GM18502 (cell line): ENCODE measurements around the gene CARD11.
"Not testable (repeated sequence)": the region's sequence is repeated elsewhere in the genome, so short reads cannot be mapped to it uniquely, and the experiment has no call there.

Experiments
- ATAC-seq: cut with Tn5 transposase; IDR thresholded peaks from one replicate; pipeline ENCODE4 v1.9.1; 2021; ENCODE audit warnings: mild to moderate bottlenecking; ENCODE audit not compliant: unreplicated experiment, poor library complexity

CARD11 gene

DNA sequence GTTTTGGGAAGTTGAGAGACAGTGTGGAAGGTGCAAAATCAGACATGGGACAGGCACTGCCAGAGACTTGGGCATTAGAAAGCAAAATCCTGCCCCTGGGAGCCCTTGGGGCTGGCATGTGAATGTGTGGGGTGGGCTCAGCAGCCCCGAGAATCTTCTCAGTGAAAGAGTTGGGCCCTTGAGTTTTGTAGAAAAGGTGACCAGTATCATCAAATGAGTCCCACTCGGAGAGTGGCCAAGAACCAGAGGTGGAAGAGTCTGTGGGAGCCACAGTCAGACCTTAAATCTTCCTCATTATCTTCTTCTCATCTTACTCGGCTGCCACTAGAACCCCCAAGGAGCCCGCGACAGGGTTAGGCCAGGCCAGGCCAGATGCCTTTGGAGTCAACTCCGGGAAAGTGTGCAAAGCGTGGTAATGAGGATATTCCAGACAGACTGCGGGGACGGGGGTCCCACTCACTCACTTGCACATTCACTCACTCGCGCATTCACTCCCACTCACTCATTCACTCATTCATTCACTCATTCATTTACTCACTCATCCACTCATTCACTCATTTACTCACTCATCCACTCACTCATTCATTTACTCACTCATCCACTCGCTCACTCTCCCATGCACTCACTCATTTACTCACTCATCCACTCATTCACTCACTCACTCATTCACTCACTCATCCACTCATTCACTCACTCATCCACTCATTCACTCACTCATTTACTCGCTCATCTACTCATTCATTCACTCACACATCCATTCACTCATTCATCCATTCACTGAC, 74.9 kb downstream of the CARD11 start:
- ATAC-seq, result no peak

DNA sequence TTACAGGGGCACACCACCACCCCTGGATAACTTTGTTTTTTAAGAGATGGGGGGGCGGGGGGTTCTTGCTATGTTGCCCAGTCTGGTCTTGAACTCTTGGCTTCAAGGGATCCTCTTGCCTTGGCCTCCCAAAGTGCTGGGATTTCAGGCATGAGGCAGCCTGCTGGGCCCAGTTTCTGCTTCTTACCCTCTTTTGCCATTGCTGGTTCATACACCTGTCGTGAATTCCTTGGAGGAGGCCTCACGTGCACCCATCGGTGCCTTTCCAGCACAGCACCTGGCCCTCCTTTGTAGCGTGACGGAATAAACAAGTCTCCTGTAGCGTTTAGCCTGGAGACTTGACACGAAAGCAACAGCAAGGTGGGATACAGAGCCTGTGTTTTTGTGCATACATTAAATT, 75.5 kb downstream of the CARD11 start:
- ATAC-seq, result no peak

DNA sequence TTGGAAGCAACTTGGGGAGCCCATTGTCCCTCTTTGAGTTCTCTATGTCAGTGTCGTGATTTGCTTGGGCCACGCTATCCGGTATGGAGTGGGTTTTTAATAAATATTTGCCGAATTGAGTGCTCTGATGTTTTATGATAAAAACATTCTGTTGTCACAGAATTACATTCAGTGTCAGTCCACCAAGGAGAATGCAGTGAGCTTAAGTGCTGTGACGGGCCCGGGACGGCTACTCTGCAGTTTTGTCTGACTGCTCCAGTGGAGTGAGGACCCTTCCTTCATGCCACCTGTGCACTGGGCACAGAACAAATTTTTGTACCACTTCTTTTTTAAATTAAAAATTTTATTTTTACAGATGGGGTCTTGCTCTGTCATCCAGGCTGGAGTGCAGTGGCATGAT, 76.0 kb downstream of the CARD11 start:
- ATAC-seq, result no peak

DNA sequence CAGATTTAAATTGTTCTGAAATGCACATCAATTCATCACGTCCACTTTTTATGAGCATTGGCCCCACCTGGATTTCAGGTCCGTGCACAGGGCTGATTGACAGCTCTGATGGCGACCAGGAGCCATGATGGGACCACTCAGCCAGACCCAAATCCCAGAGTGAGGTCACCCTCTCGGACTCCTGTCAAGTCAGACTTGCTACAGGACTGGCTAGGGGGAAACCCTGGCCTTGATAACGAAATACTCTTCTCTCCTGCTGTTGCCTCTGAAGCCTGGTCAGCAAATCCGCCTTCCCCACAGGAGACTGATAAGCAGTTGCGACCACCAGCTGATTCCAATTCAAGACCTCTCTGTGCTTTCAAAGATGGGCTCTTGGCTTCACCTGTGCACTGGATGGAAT, 76.4 kb downstream of the CARD11 start:
- ATAC-seq, result no peak

DNA sequence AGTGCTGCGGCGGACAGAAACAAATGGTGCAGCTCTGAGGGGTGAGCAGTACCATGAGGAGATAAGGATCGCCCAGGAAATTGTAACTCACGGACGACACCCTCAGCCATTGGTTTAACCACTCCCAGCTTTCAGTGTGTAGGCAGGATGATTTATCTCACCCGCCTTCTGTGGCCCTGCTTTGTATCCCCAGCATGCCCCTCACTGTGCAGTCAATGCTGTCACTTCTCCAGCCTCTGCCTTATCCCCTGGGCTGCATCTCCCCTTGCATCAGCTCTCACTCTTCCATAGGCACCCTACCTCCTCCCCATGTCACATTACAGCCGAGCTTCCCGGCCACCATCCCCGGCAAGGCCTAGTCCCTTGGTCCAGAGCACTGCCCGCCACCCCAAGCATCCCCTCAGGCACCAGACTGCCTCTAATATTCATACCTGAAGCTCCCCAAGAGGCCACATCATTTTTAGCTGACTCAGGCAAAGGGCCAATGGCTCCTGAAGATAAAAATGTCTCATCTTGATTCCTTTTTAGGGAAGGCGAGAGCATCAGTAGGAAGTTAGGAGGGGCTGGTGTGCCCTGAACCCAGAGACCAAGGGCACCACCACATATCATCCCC, 77.1 kb downstream of the CARD11 start:
- no peak for ATAC-seq

DNA sequence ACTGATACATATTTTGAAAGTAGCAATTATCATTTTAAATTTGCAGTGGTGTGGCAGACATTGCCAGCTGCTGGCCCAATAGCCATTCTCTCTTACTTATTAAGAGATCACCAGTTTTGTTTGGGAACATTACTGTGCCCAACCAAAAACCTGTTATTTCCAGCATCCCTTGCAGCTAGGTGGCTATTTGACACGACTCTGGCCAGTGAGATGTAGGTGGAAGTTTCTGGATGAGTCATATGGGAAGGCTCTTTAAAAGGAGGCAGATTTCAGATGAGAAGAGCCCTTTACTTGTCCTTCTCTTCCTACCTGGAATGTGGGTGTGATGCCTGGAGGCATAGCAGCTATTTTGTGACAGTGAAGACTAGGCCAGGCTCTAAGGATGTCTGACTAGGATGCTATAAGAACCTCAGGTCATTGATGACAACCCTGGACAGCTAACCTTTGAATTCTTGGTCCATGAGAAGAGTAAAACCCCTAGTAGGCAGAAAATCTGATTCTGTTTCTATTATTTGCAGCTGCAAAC, 77.9 kb downstream of the CARD11 start:
- no peak for ATAC-seq

DNA sequence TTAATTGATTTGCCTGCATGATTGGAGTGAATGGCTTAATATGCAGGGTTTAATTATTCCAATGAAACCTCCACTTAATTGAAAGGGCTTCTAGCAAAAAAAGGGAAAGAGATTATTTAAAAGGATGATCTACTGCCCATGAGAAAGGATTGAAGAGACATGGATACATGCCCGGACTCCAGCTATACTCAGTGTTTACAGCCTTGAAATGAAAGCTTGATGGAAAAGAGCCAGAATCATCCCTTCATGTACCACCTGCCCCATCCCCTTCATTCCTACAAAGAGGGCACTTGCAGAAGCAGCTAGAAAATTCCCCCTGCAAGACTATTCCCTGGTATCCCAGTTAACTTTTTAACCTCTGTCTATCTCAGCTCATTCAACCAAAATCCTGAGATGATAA, 78.4 kb downstream of the CARD11 start:
- ATAC-seq, result no peak

DNA sequence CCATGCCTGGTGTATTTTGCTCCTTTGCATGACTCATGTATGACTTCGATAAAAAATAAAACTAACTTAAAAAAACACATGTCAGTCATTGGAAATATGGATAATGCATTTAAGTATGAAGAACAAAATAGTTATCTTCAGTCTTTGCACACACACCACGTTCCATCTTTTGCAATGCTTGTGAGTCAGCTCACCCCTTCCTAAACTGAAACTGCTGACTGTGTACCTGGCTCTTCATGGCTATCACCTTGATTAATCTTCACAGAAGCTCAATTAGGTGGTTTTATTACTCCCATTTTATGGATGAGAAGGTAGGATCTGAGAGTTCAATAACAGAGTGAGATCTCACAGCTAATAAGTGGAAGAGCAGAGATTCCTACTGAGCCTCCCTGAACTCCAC, 79.5 kb downstream of the CARD11 start:
- no peak for ATAC-seq

DNA sequence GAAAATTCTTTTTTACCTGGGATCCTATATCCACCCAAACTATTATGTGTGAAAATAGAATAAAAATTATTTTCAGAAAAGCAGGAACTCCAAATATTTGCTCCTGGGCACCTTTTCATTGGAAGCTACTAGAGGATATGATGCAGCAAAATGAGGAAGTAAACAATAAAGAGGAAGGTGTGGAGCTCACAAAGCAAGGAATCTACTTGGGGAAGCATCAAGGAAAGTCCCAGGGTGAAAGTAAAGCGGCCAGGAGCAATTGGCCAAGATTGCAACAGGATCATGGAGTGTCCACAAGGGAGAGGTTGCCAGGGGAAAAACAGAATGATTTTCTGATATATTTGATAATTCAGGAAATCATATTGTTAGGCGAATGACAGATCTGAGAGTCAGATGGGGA, 80.8 kb downstream of the CARD11 start:
- no peak for ATAC-seq

DNA sequence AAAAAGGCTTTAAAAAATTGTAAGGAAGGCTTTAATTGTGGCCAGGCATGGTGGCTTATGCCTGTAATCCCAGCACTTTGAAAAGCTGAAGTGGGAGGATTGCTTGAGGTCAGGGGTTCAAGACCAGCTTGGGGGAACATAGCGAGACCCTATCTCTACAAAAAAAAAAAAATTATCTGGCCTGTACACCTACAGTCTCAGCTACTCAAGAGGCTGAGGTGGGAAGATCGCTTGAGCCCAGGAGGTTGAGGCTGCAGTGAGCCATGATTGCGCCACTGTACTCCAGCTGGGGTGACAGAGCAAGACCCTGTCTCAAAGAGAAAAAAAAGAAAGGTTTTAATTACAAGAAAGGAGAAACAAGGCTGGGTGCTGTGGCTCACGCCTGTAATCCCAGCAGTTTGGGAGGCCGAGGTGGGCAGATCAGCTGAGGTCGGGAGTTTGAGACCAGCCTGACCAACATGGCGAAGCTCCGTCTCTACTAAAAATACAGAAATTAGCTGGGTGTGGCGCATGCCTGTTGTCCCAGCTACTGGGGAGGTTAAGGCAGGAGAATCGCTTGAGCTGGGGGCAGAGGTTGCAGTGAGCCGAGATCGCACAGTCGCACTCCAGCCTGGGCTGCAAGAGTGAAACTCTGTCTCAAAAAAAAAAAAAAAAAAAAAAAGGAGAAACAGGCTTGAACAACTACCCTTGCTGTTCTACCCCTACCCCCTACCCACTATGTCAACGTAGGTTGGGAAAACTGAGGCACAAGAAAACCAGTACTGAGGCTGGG, 83.7 kb downstream of the CARD11 start:
- no peak for ATAC-seq

DNA sequence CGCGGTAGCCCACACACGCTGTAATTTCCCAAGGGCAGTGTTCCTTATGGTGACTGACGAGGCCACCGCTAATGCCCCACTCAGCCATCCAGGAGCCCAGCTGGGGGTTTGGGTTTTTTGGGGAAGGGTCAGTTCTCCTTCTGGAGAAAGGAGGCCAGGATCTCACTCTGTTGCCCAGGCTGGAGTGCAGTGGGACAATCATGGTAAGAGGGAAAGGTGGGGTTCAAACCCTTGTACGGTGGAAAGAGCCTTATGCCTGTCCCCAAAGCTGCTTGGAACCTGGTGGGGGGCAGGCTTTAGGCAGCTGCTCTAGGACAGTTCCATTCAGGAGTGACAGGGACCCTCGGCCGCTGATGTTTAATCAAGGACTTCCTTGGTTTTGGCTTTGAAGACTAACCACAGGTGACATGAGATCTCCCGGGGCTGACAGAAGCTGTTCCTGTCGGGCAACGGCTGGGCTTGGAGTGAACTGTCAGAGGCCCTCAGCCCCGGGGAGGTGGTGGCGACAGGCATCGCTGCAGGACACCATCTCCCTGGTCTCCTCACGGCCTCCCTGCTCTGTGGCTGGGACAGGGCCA, 84.5 kb downstream of the CARD11 start:
- no peak for ATAC-seq

DNA sequence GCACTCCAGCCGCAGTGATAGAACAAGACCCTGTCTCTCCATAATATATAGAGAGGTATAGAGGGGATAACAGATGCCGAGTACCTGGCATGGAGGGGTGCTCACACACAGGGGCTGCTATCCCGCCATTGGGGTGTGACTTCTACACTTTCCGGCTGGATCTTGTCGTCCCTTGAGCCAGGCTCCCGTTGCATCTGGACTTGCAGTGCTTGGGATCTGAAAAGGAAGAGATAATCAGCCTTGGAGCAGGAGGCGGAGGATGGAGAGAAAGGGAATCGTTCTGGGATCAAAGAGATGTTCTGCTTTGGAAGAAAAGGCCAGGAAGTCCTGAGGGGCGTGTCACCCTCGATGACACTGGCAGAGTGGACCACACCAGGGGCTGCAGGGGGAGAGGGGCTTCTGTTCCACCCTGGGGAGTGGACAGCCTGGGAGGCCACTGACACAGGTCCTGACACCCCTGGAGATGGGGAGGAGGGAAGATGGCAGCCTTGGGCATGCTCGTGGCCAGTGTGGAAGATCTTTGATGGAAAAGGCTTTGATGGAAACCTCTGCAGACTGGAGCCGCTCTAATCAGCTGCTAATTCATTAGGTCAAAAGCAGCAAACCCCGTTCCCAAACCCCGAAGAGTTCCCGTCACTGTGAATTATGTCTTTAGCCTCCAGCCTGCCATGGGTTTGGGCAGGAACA, 85.1 kb downstream of the CARD11 start:
- no peak for ATAC-seq

DNA sequence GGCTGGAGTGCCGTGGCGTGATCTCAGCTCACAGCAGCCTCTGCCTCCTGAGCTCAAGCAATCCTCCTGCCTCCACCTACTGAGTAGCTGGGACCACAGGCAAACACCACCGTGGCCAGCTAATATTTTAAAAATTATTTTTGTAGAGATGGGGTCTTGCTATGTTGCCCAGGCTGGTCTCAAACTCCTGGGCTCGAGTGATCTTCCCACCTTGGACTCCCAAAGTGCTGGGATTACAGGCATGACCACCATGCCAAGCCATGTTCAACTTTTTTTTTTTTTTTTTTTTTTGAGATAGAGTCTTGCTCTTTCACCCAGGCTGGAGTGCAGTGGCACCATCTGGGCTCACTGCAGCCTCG, 86.3 kb downstream of the CARD11 start:
- ATAC-seq, result not testable (repeated sequence)

DNA sequence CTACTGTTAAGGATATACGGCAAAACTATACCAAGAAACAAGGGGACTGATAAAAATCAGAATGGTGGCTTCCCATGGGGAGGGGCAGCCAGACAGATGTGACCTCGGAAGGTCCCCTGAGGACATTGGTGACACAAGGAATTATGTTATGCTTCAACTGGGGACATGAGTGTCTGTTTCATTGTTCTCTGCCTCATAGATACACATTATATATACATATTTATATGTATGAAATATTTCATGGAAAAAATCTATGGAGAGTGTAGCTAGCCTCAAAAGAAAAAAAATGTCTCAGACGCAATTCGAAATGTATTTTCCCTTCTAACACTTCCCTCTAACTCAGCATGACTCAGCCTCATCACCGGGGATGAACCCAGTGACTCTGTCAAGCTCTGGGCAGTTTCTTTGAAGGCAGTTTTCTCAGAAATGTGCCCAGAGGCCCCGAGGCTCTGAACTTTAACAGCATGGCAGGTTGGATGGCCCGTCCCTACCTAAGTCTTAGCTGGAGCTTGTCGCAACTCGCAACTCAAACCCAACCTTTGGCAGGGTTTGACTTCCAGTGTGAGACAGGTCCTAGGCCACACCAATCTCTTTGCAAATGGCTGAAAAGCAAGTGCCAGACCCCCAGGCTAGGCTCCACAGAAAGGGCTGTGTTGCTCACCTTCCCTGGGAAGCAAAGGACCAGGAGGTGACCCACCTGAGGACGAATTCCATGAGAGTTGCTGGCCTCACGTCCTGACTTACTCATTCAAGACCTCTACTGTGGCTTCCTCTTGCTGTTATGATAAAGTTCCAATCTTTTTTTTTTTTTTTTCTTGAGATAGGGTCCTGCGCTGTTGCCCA, 86.9 kb downstream of the CARD11 start:
- no peak for ATAC-seq

DNA sequence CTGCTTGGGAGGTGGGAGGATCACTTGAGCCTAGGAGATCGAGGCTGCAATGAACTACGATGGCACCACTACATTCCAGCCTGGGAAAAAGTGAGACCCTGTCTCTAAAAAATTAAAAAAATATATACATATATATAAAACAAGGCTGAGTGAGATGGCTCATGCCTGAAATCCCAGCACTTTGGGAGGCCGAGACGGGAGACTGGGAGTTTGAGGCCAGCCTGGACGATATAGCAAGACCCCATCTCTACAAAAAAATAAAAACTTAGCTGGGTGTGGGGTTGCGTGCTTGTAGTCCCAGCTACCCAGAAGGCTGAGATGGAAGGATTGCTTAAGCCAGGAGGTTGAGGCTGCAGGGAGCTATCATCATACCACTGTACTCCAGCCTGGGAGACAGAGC, 87.6 kb downstream of the CARD11 start:
- no peak for ATAC-seq

DNA sequence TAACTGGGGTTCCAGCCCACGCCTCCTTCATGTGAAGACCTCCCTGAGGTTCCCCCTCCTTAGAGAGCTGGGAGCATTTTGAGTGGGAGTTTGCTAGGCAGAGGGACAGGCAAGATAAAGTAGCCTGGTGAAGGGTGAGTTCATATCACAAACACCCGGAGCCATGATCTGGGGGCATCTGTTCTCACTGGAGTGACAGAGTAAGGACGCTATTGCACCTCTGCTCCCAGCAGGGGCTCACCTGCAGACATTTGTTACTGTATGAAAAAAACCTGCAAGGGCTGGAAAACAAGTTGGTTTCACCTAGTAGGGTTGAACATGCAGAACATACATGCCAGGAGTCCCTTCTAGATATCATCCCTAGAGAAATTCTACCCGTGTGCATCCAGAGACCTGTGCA, 88.4 kb downstream of the CARD11 start:
- ATAC-seq, result no peak

DNA sequence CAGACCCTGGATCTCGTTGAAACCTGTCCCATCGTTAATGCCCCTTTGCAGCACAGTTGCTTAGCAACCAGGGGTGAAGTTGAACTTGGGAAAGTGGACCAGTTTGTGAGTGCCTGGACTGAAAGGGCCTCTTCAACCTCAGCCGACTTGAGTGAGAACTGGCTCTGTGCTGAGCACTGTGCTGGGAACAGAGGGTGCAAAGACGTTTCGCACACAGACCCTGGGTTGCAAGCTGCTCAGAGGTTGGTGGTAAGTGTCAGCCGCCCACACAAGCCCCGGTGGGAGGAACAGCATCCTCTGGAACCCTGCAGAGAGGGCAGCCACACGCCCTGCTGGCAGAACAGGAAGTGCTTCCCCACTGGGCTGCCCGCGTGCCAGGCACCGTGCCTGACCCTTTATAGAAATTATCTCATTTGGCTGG, 89.2 kb downstream of the CARD11 start:
- ATAC-seq, result no peak

DNA sequence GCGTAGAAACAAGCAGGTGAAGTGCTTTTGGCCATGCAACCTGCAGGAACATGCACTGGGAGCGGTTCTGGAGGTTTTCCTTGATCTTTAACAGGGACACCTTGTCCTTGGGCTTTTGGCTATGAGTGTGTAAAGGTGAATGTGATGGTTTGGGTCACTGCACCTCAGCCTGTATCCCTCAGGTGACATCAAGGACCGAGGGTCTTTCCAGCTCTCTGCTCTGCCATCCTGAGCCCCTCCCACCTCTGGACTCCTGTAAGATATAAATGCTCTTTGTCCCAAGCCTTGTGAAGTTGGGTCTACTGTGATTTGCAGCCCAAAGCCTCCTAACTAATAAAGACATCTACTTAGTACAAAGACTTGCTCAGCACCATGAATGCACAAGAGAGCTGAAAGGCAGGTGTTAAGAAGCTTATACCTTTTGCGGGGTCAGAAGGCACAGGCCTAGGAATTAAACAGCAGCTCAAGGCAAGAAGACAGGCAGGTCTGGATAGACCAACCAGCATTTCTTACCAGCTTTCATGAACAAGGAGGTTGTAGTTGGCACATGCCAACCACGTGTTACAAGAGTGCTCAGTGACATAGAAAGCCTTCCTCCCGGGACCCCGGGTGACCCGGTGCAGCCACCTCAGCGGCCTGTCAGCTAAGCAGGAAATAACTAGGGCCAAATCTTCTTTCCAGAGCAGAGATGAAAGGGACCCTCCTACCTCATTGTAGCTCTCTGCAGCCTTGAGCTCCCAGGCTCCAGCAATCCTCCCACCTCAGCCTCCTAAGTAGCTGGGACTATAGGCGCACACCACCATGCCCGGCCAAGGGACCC, 89.9 kb downstream of the CARD11 start:
- no peak for ATAC-seq

DNA sequence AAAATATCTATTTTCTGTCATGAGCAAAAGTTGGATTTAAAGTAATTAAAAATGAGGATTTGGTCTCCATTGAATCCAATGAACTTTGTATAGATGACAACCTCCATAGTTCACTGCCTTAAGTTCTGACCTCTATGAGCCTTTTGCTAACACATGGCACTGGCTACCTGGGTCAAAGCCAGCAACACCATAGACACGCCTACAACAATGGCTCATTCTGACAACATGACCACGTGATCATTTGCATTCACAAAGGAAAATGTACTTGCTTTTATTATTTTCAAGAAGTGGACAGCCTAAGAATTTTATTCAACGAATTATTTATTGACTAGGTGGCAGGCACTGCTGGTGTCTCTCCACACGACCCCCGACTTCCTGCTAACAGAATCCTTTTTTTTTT, 90.6 kb downstream of the CARD11 start:
- ATAC-seq, result no peak
